Measurements from ENCODE around the gene PARD3B.

DNA sequence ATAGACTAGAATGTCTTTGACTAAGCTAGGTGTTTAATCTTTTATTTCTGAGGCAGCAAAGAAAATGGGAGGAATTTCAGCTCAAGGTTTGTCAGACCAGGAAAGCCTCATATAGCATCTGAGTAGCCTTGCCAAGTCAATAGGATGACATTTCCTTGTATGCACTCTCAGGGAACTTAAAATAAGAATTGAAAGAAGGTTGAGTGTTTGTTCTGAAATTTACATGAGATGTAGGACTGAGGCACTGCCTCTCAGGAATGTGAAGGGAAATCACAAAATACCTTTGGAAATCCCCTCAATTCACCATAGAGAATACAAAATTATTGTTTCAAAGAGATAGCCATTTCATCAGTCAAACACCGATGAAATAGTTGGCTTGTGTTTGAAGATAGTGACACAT is 745.0 kb downstream of the PARD3B start:
- TF ChIP-seq, protein P1, sequence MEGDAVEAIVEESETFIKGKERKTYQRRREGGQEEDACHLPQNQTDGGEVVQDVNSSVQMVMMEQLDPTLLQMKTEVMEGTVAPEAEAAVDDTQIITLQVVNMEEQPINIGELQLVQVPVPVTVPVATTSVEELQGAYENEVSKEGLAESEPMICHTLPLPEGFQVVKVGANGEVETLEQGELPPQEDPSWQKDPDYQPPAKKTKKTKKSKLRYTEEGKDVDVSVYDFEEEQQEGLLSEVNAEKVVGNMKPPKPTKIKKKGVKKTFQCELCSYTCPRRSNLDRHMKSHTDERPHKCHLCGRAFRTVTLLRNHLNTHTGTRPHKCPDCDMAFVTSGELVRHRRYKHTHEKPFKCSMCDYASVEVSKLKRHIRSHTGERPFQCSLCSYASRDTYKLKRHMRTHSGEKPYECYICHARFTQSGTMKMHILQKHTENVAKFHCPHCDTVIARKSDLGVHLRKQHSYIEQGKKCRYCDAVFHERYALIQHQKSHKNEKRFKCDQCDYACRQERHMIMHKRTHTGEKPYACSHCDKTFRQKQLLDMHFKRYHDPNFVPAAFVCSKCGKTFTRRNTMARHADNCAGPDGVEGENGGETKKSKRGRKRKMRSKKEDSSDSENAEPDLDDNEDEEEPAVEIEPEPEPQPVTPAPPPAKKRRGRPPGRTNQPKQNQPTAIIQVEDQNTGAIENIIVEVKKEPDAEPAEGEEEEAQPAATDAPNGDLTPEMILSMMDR (IDR thresholded peaks at IDR 0.05): no peak
- no peak for TF ChIP-seq POLR2A (IDR thresholded peaks at IDR 0.05)
